ENCODE measurements around the gene CBFA2T2.

Gene CBFA2T2

GRCh38 chr20:33626190-33626589, 136.3 kb downstream of the CBFA2T2 start:
- H4K8ac ChIP-seq (ENCODE audit: low read depth, low read length) = no peak overlapping the region
- no peak overlapping the region for H3K27ac ChIP-seq (ENCODE audit: low read depth, low read length)
- H3K9me3 ChIP-seq (ENCODE audit: insufficient read depth, low read depth, low read length) = no peaks in the 10 kb centered on the region
- H3K18ac ChIP-seq (ENCODE audit: low read length) = no peak overlapping the region
- H3K4ac ChIP-seq (ENCODE audit: low read depth, low read length) = no peak overlapping the region
- no peak overlapping the region for H3K23ac ChIP-seq (ENCODE audit: low read length)
- no peak overlapping the region for H3K9ac ChIP-seq (ENCODE audit: low read length)
- H3K4me3 ChIP-seq (ENCODE audit: low read depth, low read length) = no peak overlapping the region
- H2AK5ac ChIP-seq (ENCODE audit: low read length) = no peak overlapping the region
- no peaks in the 10 kb centered on the region for H3K79me2 ChIP-seq (ENCODE audit: control insufficient read depth, insufficient read depth, low read length, poor library complexity)
- H2BK5ac ChIP-seq (ENCODE audit: low read depth, low read length, poor library complexity) = no peak overlapping the region
- no peak overlapping the region for H2BK12ac ChIP-seq (ENCODE audit: low read length)
- no peak overlapping the region for H2BK120ac ChIP-seq (ENCODE audit: insufficient read depth, low read length, poor library complexity)
- no peaks in the 10 kb centered on the region for H3K79me1 ChIP-seq (ENCODE audit: low read length)
- no peak overlapping the region for H2AFZ ChIP-seq (ENCODE audit: insufficient read depth, low read length, poor library complexity)
- H3K36me3 ChIP-seq (ENCODE audit: control insufficient read depth in 1 of 2, insufficient read depth in 2 of 2, low read length in 2 of 2) = peaks cover 15 to 24% of the 10 kb centered on the region in 2 experiments
- no CpG with 5 or more reads among the region's 4 CpGs for WGBS (ENCODE audit: extremely low coverage, insufficient coverage, insufficient read length)
- no peak overlapping the region for H3K4me2 ChIP-seq (ENCODE audit: low read length)
- DNase-seq = no peak
- no peaks in the 10 kb centered on the region for H3K4me1 ChIP-seq (ENCODE audit: control insufficient read depth in 1 of 2, insufficient read depth in 2 of 2, low read length in 2 of 2)
- no peak overlapping the region for H4K12ac ChIP-seq (ENCODE audit: low read depth, low read length)
- no peaks in the 10 kb centered on the region for H3K27me3 ChIP-seq (ENCODE audit: insufficient read depth, low read length)
- H3K14ac ChIP-seq (ENCODE audit: low read length) = no peak overlapping the region
- H4K91ac ChIP-seq (ENCODE audit: low read depth, low read length) = no peak overlapping the region

GRCh38 chr20:33627577-33628216, 137.8 kb downstream of the CBFA2T2 start:
- H2AK5ac ChIP-seq (ENCODE audit: low read length) = no peak overlapping the region
- H3K18ac ChIP-seq (ENCODE audit: low read length) = no peak overlapping the region
- no peak overlapping the region for H2BK5ac ChIP-seq (ENCODE audit: low read depth, low read length, poor library complexity)
- H3K23ac ChIP-seq (ENCODE audit: low read length) = no peak overlapping the region
- H3K79me1 ChIP-seq (ENCODE audit: low read length) = no peaks in the 10 kb centered on the region
- H3K9ac ChIP-seq (ENCODE audit: low read length) = no peak overlapping the region
- no peak overlapping the region for H3K14ac ChIP-seq (ENCODE audit: low read length)
- H3K79me2 ChIP-seq (ENCODE audit: control insufficient read depth, insufficient read depth, low read length, poor library complexity) = no peaks in the 10 kb centered on the region
- H3K4ac ChIP-seq (ENCODE audit: low read depth, low read length) = no peak overlapping the region
- H2BK120ac ChIP-seq (ENCODE audit: insufficient read depth, low read length, poor library complexity) = no peak overlapping the region
- H3K36me3 ChIP-seq (ENCODE audit: control insufficient read depth in 1 of 2, insufficient read depth in 2 of 2, low read length in 2 of 2) = peaks cover 15 to 27% of the 10 kb centered on the region in 2 experiments
- DNase-seq = no peak
- H2BK12ac ChIP-seq (ENCODE audit: low read length) = no peak overlapping the region
- no peaks in the 10 kb centered on the region for H3K9me3 ChIP-seq (ENCODE audit: insufficient read depth, low read depth, low read length)
- no peak overlapping the region for H4K12ac ChIP-seq (ENCODE audit: low read depth, low read length)
- WGBS (ENCODE audit: extremely low coverage, insufficient coverage, insufficient read length) = no CpG with 5 or more reads among the region's 4 CpGs
- H3K27ac ChIP-seq (ENCODE audit: low read depth, low read length) = no peak overlapping the region
- no peak overlapping the region for H4K91ac ChIP-seq (ENCODE audit: low read depth, low read length)
- H4K8ac ChIP-seq (ENCODE audit: low read depth, low read length) = no peak overlapping the region
- H3K4me2 ChIP-seq (ENCODE audit: low read length) = no peak overlapping the region
- H3K27me3 ChIP-seq (ENCODE audit: insufficient read depth, low read length) = no peaks in the 10 kb centered on the region
- H3K4me1 ChIP-seq (ENCODE audit: control insufficient read depth in 1 of 2, insufficient read depth in 2 of 2, low read length in 2 of 2) = no peaks in the 10 kb centered on the region
- H3K4me3 ChIP-seq (ENCODE audit: low read depth, low read length) = no peak overlapping the region
- no peak overlapping the region for H2AFZ ChIP-seq (ENCODE audit: insufficient read depth, low read length, poor library complexity)

GRCh38 chr20:33629533-33629932, 139.6 kb downstream of the CBFA2T2 start:
- Histone ChIP-seq H3K36me3 (ENCODE audit: control insufficient read depth in 1 of 2, insufficient read depth in 2 of 2, low read length in 2 of 2) (peaks cover 14 to 26% of the 10 kb centered on the region in 2 experiments), H2BK120ac (ENCODE audit: insufficient read depth, low read length, poor library complexity) (no peak overlapping the region)
- no CpG with 5 or more reads among the region's 10 CpGs for WGBS (ENCODE audit: extremely low coverage, insufficient coverage, insufficient read length)

GRCh38 chr20:33629979-33630378, 140.1 kb downstream of the CBFA2T2 start:
- H2BK5ac ChIP-seq (ENCODE audit: low read depth, low read length, poor library complexity) = no peak overlapping the region
- no peaks in the 10 kb centered on the region for H3K79me2 ChIP-seq (ENCODE audit: control insufficient read depth, insufficient read depth, low read length, poor library complexity)
- no peak overlapping the region for H2AFZ ChIP-seq (ENCODE audit: insufficient read depth, low read length, poor library complexity)
- H3K27me3 ChIP-seq (ENCODE audit: insufficient read depth, low read length) = no peaks in the 10 kb centered on the region
- no peaks in the 10 kb centered on the region for H3K9me3 ChIP-seq (ENCODE audit: insufficient read depth, low read depth, low read length)
- no peak overlapping the region for H2BK120ac ChIP-seq (ENCODE audit: insufficient read depth, low read length, poor library complexity)
- H3K18ac ChIP-seq (ENCODE audit: low read length) = no peak overlapping the region
- H3K14ac ChIP-seq (ENCODE audit: low read length) = no peak overlapping the region
- H3K4me3 ChIP-seq (ENCODE audit: low read depth, low read length) = no peak overlapping the region
- H3K4me1 ChIP-seq (ENCODE audit: control insufficient read depth in 1 of 2, insufficient read depth in 2 of 2, low read length in 2 of 2) = no peaks in the 10 kb centered on the region
- no peaks in the 10 kb centered on the region for H3K79me1 ChIP-seq (ENCODE audit: low read length)
- no peak overlapping the region for H2AK5ac ChIP-seq (ENCODE audit: low read length)
- no peak overlapping the region for H2BK12ac ChIP-seq (ENCODE audit: low read length)
- no CpG with 5 or more reads among the region's 5 CpGs for WGBS (ENCODE audit: extremely low coverage, insufficient coverage, insufficient read length)
- no peak overlapping the region for H3K4me2 ChIP-seq (ENCODE audit: low read length)
- H3K4ac ChIP-seq (ENCODE audit: low read depth, low read length) = no peak overlapping the region
- H4K12ac ChIP-seq (ENCODE audit: low read depth, low read length) = no peak overlapping the region
- no peak overlapping the region for H4K91ac ChIP-seq (ENCODE audit: low read depth, low read length)
- no peak for DNase-seq
- no peak overlapping the region for H3K23ac ChIP-seq (ENCODE audit: low read length)
- H3K9ac ChIP-seq (ENCODE audit: low read length) = no peak overlapping the region
- no peak overlapping the region for H4K8ac ChIP-seq (ENCODE audit: low read depth, low read length)
- peaks cover 14 to 23% of the 10 kb centered on the region in 2 experiments for H3K36me3 ChIP-seq (ENCODE audit: control insufficient read depth in 1 of 2, insufficient read depth in 2 of 2, low read length in 2 of 2)
- H3K27ac ChIP-seq (ENCODE audit: low read depth, low read length) = no peak overlapping the region

More at GRCh38 chr20:33629533-33629932, 139.6 kb downstream of the CBFA2T2 start:
- Histone ChIP-seq H3K9ac (ENCODE audit: low read length) (no peak overlapping the region), H2AFZ (ENCODE audit: insufficient read depth, low read length, poor library complexity) (no peak overlapping the region), H3K18ac (ENCODE audit: low read length) (no peak overlapping the region), H3K4me2 (ENCODE audit: low read length) (no peak overlapping the region), H3K9me3 (ENCODE audit: insufficient read depth, low read depth, low read length) (no peaks in the 10 kb centered on the region), H3K27ac (ENCODE audit: low read depth, low read length) (no peak overlapping the region), H3K79me2 (ENCODE audit: control insufficient read depth, insufficient read depth, low read length, poor library complexity) (no peaks in the 10 kb centered on the region), H4K12ac (ENCODE audit: low read depth, low read length) (no peak overlapping the region), H2AK5ac (ENCODE audit: low read length) (no peak overlapping the region), H3K23ac (ENCODE audit: low read length) (no peak overlapping the region), H3K4ac (ENCODE audit: low read depth, low read length) (no peak overlapping the region), H4K8ac (ENCODE audit: low read depth, low read length) (no peak overlapping the region), H3K14ac (ENCODE audit: low read length) (no peak overlapping the region), H3K4me3 (ENCODE audit: low read depth, low read length) (no peak overlapping the region), H3K27me3 (ENCODE audit: insufficient read depth, low read length) (no peaks in the 10 kb centered on the region), H3K79me1 (ENCODE audit: low read length) (no peaks in the 10 kb centered on the region), H2BK5ac (ENCODE audit: low read depth, low read length, poor library complexity) (no peak overlapping the region), H3K4me1 (ENCODE audit: control insufficient read depth in 1 of 2, insufficient read depth in 2 of 2, low read length in 2 of 2) (no peaks in the 10 kb centered on the region), H4K91ac (ENCODE audit: low read depth, low read length) (no peak overlapping the region), H2BK12ac (ENCODE audit: low read length) (no peak overlapping the region)
- DNase-seq = no peak

Data from trophoblast cell (in vitro differentiated cells and primary cell).